Measurements from ENCODE around the gene SCAPER.

The SCAPER gene

DNA sequence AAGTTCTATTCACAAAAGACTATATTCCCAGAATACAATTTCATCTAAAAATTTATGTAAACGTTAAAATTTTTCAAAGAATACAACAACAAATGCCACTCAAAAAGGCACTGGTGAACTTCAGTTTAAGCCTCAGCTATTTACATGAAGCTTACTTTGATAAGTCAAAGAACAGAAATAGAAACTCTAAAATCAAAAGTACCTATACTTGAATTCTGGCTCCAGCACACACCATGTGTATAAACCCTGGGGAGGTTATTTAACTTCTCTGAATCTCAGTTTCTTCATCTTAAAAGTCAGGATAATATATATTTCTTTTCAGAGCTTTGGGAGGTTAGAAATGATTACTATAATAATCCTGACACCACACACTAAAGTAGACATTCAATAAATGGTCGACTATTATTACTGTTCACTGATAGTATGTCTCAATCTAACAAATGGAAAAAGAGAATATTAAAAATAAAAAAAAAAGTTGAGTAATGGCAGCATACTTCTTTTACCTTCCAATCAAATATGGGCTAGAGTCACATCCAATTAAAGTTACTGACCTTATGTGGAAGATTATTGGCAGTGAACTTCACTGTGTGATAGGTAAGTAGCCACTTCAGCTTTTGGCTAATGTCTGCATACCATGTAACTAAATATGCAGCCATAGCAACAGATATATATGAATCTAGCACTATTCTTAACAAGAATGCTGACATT, 320.1 kb downstream of the SCAPER start:
- no peak overlapping the region for H3K9ac ChIP-seq (ENCODE audit: low read length in 2 of 2)
- H3K27me3 ChIP-seq (ENCODE audit: control insufficient read depth in 1 of 2, insufficient read depth in 2 of 2, low read length in 2 of 2), result no peaks in the 10 kb centered on the region
- H3K36me3 ChIP-seq (ENCODE audit: control insufficient read depth in 2 of 2, insufficient read depth in 2 of 2, low read length in 2 of 2), result peaks cover 0 to 2% of the 10 kb centered on the region in 2 donors
- no peak overlapping the region for H3K4me3 ChIP-seq (ENCODE audit: low read length in 2 of 2)
- no peak overlapping the region for H3K27ac ChIP-seq (ENCODE audit: low read length)
- no peaks in the 10 kb centered on the region for H3K4me1 ChIP-seq (ENCODE audit: control insufficient read depth, insufficient read depth, low read length)
- H3K9me3 ChIP-seq (ENCODE audit: control insufficient read depth in 2 of 2, low read length in 2 of 2), result peaks cover 0 to 8% of the 10 kb centered on the region in 2 donors

DNA sequence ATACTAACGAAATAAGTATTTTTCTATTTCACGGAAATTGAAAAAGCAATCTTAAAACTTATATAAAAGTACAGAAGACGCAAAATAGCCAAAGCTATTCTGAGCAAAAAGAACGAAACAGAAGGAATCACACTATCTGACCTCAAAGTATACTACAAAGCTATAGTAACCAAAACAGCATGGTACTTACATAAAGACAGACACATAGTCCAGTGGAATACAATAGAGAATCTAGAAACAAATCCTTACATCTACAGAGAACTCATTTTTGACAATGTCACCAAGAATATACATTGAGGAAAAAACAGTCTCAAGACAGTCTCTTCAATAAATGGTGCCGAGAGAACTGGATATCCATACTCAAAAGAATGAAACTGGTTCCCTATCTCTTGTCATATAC, 322.6 kb downstream of the SCAPER start:
- peaks cover 0 to 8% of the 10 kb centered on the region in 2 donors for H3K9me3 ChIP-seq (ENCODE audit: control insufficient read depth in 2 of 2, low read length in 2 of 2)
- no peak overlapping the region for H3K27ac ChIP-seq (ENCODE audit: low read length)
- no peaks in the 10 kb centered on the region for H3K27me3 ChIP-seq (ENCODE audit: control insufficient read depth in 1 of 2, insufficient read depth in 2 of 2, low read length in 2 of 2)
- no peak overlapping the region for H3K9ac ChIP-seq (ENCODE audit: low read length in 2 of 2)
- no peaks in the 10 kb centered on the region for H3K36me3 ChIP-seq (ENCODE audit: control insufficient read depth in 2 of 2, insufficient read depth in 2 of 2, low read length in 2 of 2)
- no peaks in the 10 kb centered on the region for H3K4me1 ChIP-seq (ENCODE audit: control insufficient read depth, insufficient read depth, low read length)
- H3K4me3 ChIP-seq (ENCODE audit: low read length in 2 of 2), result no peak overlapping the region

DNA sequence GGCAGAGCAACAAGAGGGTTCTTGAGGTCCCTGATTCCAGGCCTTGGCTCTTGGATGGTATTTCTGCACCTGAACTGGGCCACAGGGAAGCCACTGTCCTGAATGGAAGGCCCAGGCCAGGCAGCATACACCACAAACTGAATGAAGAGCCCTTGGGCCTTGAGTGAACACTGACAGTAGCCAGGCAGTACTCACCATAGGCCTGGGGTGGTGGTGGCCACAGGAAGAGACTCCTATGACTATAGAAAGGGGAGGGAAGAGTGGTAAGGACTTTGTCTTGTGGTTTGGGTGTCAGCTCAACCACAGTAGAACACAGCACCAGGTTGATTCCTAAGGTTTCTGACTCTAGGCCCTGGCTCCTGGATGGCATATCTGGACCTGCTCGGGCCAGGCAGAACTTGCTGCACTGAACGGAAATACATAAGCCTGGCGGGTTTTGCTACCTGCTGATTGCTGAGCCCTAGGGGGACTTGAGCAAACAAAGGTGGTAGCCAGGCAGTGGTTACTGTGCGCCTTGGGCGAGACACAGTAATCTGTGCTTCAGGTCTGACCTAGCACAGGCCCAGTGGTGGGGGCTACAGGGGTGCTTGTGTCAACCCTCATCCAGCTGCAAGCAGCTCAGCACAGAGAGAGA, 327.1 kb downstream of the SCAPER start:
- no peaks in the 10 kb centered on the region for H3K36me3 ChIP-seq (ENCODE audit: control insufficient read depth in 2 of 2, insufficient read depth in 2 of 2, low read length in 2 of 2)

DNA sequence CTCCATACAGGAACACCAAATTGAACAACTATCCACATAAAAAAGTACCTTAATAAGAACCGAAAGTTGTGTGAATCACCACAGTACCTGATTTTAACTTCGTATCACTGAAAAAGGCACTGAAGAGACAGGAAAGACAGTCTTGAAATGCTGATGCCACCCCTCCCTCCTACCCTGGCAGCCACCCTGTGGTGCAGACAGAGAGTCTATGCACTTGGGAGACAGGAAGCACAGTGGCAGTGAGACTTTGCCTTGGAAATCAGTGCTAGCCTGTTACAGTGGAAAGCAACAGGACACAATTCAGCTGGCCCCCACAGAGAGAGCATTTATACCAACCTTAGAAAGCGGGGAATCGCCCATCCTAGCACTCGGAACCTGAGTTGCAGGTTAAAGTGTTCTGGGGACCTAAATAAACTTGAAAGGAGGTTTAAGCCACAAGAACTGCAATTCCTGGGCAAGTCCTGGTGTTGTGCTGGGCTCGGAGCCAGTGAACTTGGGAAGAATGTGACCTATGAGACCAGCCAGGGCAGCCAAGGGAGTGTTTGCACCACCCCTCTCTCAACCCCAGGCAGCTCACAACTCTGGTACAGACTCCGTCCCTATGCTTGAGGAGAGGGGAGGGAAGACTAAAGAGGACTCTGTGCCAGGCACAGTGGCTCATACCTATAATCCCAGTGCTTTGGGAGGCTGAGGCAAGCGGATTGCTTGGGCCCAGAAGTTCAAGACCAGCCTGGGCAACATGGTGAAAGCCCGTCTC, 328.4 kb downstream of the SCAPER start:
- H3K27ac ChIP-seq (ENCODE audit: low read length), result no peak overlapping the region
- H3K27me3 ChIP-seq (ENCODE audit: control insufficient read depth in 1 of 2, insufficient read depth in 2 of 2, low read length in 2 of 2), result no peaks in the 10 kb centered on the region
- H3K36me3 ChIP-seq (ENCODE audit: control insufficient read depth in 2 of 2, insufficient read depth in 2 of 2, low read length in 2 of 2), result no peaks in the 10 kb centered on the region
- peak overlapping the region in 1 of 2 donors; percentile 50 for H3K4me3 ChIP-seq (ENCODE audit: low read length in 2 of 2)
- H3K9ac ChIP-seq (ENCODE audit: low read length in 2 of 2), result no peak overlapping the region
- H3K4me1 ChIP-seq (ENCODE audit: control insufficient read depth, insufficient read depth, low read length), result peaks cover 10% of the 10 kb centered on the region
- H3K9me3 ChIP-seq (ENCODE audit: control insufficient read depth in 2 of 2, low read length in 2 of 2), result no peaks in the 10 kb centered on the region

More for the DNA sequence above, 327.1 kb downstream of the SCAPER start:
- H3K27ac ChIP-seq (ENCODE audit: low read length), result no peak overlapping the region
- H3K9ac ChIP-seq (ENCODE audit: low read length in 2 of 2), result no peak overlapping the region
- peaks cover 10% of the 10 kb centered on the region for H3K4me1 ChIP-seq (ENCODE audit: control insufficient read depth, insufficient read depth, low read length)
- H3K9me3 ChIP-seq (ENCODE audit: control insufficient read depth in 2 of 2, low read length in 2 of 2), result peaks cover 0 to 6% of the 10 kb centered on the region in 2 donors
- no peak overlapping the region for H3K4me3 ChIP-seq (ENCODE audit: low read length in 2 of 2)
- no peaks in the 10 kb centered on the region for H3K27me3 ChIP-seq (ENCODE audit: control insufficient read depth in 1 of 2, insufficient read depth in 2 of 2, low read length in 2 of 2)

DNA sequence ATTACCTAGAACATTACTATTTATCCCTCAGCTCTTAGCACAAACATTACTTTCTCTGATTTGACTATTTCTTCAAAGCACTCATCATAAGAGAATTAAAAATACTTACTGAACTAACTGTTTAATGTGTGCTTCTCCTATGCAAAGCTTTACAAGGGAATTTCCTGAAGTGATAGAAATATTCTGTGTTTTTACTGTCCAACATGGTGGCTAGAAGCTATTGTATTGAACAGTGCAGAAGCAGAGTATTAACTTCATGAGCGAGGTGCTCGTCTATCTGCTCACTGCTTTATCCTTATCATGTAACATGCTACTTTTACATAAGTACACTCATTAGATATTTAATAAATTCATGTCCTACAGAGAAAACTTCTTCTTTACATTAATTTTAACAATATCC, 329.5 kb downstream of the SCAPER start:
- Histone ChIP-seq H3K9me3 (ENCODE audit: control insufficient read depth in 2 of 2, low read length in 2 of 2) (no peaks in the 10 kb centered on the region), H3K9ac (ENCODE audit: low read length in 2 of 2) (no peak overlapping the region), H3K36me3 (ENCODE audit: control insufficient read depth in 2 of 2, insufficient read depth in 2 of 2, low read length in 2 of 2) (no peaks in the 10 kb centered on the region), H3K27me3 (ENCODE audit: control insufficient read depth in 1 of 2, insufficient read depth in 2 of 2, low read length in 2 of 2) (no peaks in the 10 kb centered on the region), H3K4me1 (ENCODE audit: control insufficient read depth, insufficient read depth, low read length) (peaks cover 10% of the 10 kb centered on the region), H3K4me3 (ENCODE audit: low read length in 2 of 2) (no peak overlapping the region), H3K27ac (ENCODE audit: low read length) (no peak overlapping the region)

DNA sequence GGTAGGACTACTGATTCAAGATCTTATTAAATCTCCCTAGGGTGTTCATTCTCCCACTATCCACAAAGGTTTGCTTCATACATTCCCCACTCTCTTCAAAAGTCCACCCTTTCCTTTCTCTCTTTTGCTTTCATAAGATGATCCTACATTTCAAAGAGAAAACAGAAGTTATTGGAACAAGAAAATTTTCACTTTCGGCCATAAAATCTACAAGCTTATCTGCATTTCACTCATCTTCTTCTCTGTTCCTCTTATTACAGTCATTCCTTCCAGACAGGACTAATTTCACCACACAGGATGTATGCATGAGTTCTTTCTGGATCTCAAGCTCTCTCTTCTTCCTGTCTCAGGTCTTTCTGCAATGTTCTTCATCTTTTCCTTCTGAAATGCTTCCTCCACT, 329.9 kb downstream of the SCAPER start:
- Histone ChIP-seq H3K36me3 (ENCODE audit: control insufficient read depth in 2 of 2, insufficient read depth in 2 of 2, low read length in 2 of 2) (no peaks in the 10 kb centered on the region), H3K9ac (ENCODE audit: low read length in 2 of 2) (no peak overlapping the region), H3K4me3 (ENCODE audit: low read length in 2 of 2) (no peak overlapping the region), H3K4me1 (ENCODE audit: control insufficient read depth, insufficient read depth, low read length) (peaks cover 10% of the 10 kb centered on the region), H3K27ac (ENCODE audit: low read length) (no peak overlapping the region), H3K9me3 (ENCODE audit: control insufficient read depth in 2 of 2, low read length in 2 of 2) (no peaks in the 10 kb centered on the region), H3K27me3 (ENCODE audit: control insufficient read depth in 1 of 2, insufficient read depth in 2 of 2, low read length in 2 of 2) (no peaks in the 10 kb centered on the region)

DNA sequence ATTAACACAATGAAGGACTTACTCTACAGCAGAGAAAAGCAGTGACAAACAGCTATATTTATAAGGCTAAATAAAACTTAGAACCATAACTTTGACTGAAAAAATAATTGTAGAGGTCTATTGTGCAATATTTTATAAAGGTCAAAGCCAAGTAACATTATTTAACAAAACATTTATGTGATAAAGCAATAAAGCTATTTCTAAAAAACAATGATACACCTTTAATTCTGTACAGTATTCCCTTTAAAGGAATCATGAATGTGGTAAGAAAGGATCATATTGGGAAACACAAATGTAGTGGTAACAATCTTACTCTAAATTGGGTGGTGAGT, 332.2 kb downstream of the SCAPER start:
- H3K27me3 ChIP-seq (ENCODE audit: control insufficient read depth in 1 of 2, insufficient read depth in 2 of 2, low read length in 2 of 2), result no peaks in the 10 kb centered on the region
- no peaks in the 10 kb centered on the region for H3K9me3 ChIP-seq (ENCODE audit: control insufficient read depth in 2 of 2, low read length in 2 of 2)
- H3K27ac ChIP-seq (ENCODE audit: low read length), result no peak overlapping the region
- no peak overlapping the region for H3K9ac ChIP-seq (ENCODE audit: low read length in 2 of 2)
- H3K36me3 ChIP-seq (ENCODE audit: control insufficient read depth in 2 of 2, insufficient read depth in 2 of 2, low read length in 2 of 2), result no peaks in the 10 kb centered on the region
- H3K4me1 ChIP-seq (ENCODE audit: control insufficient read depth, insufficient read depth, low read length), result peaks cover 10% of the 10 kb centered on the region
- no peak overlapping the region for H3K4me3 ChIP-seq (ENCODE audit: low read length in 2 of 2)

DNA sequence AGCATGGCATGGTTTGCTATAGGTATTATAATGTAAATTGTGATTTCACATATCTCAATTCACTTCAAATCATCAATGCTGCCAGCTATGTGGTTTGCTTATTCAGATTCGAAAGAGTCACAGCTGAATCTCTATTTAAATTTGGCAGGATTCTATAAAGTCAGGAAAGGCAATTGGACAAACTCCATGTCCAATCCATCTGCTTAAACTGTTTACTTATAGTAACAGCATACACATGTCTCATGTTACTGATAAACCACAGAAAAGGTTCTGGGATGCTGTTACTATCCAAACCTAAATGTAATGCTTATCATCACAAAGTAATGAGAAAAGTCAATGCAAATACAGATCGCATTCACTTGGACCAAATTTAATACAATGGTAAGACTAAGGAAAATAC, 338.9 kb downstream of the SCAPER start:
- Histone ChIP-seq H3K9ac (ENCODE audit: low read length in 2 of 2) (no peak overlapping the region), H3K27ac (ENCODE audit: low read length) (no peak overlapping the region), H3K4me3 (ENCODE audit: low read length in 2 of 2) (no peak overlapping the region), H3K9me3 (ENCODE audit: control insufficient read depth in 2 of 2, low read length in 2 of 2) (no peaks in the 10 kb centered on the region), H3K4me1 (ENCODE audit: control insufficient read depth, insufficient read depth, low read length) (no peaks in the 10 kb centered on the region), H3K27me3 (ENCODE audit: control insufficient read depth in 1 of 2, insufficient read depth in 2 of 2, low read length in 2 of 2) (no peaks in the 10 kb centered on the region), H3K36me3 (ENCODE audit: control insufficient read depth in 2 of 2, insufficient read depth in 2 of 2, low read length in 2 of 2) (no peaks in the 10 kb centered on the region)

DNA sequence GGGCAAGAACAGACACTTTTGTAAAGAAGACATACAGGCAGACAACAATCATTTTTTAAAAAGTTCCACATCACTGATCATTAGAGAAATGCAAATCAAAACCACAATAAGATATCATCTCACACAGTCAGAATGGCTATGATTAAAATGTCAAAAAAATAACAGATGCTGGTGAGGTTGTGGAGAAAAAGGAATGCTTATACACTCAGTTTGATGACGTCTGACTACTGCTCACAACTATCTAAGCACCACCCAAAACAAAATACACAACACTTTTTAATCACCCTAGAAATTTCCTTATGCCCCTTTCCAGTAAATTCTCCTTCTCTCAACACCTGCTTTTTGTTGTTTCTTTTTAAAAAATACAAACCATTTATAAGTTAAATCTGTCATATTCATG, 339.8 kb downstream of the SCAPER start:
- no peaks in the 10 kb centered on the region for H3K9me3 ChIP-seq (ENCODE audit: control insufficient read depth in 2 of 2, low read length in 2 of 2)
- no peak overlapping the region for H3K4me3 ChIP-seq (ENCODE audit: low read length in 2 of 2)

DNA sequence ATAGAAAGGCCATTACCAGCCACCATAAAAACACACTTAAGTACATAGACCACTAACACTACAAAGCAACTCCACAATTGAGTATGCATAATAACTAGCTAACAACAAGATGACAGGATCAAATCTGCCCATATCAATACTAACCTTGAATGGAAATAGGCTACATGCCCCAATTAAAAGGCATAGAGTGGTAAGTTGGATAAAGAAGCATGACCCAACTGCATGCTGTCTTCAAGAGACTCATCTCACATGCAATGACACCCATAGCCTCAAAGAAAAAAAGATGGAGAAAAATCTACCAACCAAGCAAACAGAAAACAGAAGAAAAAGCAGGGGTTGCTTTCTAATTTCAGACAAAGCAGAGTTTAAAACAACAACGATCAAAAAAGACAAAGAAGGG, 349.9 kb downstream of the SCAPER start:
- no peaks in the 10 kb centered on the region for H3K27me3 ChIP-seq (ENCODE audit: control insufficient read depth in 1 of 2, insufficient read depth in 2 of 2, low read length in 2 of 2)
- H3K27ac ChIP-seq (ENCODE audit: low read length), result no peak overlapping the region
- no peaks in the 10 kb centered on the region for H3K9me3 ChIP-seq (ENCODE audit: control insufficient read depth in 2 of 2, low read length in 2 of 2)
- no peaks in the 10 kb centered on the region for H3K36me3 ChIP-seq (ENCODE audit: control insufficient read depth in 2 of 2, insufficient read depth in 2 of 2, low read length in 2 of 2)
- H3K4me3 ChIP-seq (ENCODE audit: low read length in 2 of 2), result no peak overlapping the region
- no peaks in the 10 kb centered on the region for H3K4me1 ChIP-seq (ENCODE audit: control insufficient read depth, insufficient read depth, low read length)
- H3K9ac ChIP-seq (ENCODE audit: low read length in 2 of 2), result no peak overlapping the region

More for the DNA sequence above, 339.8 kb downstream of the SCAPER start:
- H3K36me3 ChIP-seq (ENCODE audit: control insufficient read depth in 2 of 2, insufficient read depth in 2 of 2, low read length in 2 of 2), result no peaks in the 10 kb centered on the region
- H3K4me1 ChIP-seq (ENCODE audit: control insufficient read depth, insufficient read depth, low read length), result no peaks in the 10 kb centered on the region
- no peak overlapping the region for H3K9ac ChIP-seq (ENCODE audit: low read length in 2 of 2)
- no peak overlapping the region for H3K27ac ChIP-seq (ENCODE audit: low read length)
- no peaks in the 10 kb centered on the region for H3K27me3 ChIP-seq (ENCODE audit: control insufficient read depth in 1 of 2, insufficient read depth in 2 of 2, low read length in 2 of 2)

DNA sequence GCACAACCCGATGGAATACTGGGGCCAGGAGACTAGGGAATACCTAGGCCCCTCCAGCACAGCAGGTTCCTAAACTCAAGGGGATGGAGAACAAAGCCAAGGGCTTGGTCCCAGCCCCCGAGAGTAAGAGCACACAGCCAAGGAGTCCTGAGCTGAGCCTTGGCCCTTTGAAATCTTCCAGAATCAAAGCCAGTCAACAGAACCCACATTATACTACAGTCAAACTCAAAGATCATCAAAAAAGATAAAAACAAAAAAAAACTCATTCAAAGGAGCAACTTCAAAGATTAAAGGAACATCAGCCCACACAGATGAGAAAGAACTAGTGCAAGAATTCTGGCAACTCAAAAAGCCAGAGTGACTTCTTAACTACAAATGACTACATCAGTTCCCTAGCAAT, 351.6 kb downstream of the SCAPER start:
- no peak overlapping the region for H3K4me3 ChIP-seq (ENCODE audit: low read length in 2 of 2)
- no peak overlapping the region for H3K9ac ChIP-seq (ENCODE audit: low read length in 2 of 2)
- no peaks in the 10 kb centered on the region for H3K4me1 ChIP-seq (ENCODE audit: control insufficient read depth, insufficient read depth, low read length)
- no peaks in the 10 kb centered on the region for H3K9me3 ChIP-seq (ENCODE audit: control insufficient read depth in 2 of 2, low read length in 2 of 2)
- H3K36me3 ChIP-seq (ENCODE audit: control insufficient read depth in 2 of 2, insufficient read depth in 2 of 2, low read length in 2 of 2), result no peaks in the 10 kb centered on the region
- H3K27ac ChIP-seq (ENCODE audit: low read length), result no peak overlapping the region
- H3K27me3 ChIP-seq (ENCODE audit: control insufficient read depth in 1 of 2, insufficient read depth in 2 of 2, low read length in 2 of 2), result no peaks in the 10 kb centered on the region

Measured in stomach smooth muscle (tissue), 2 donors.